Right lobe of liver (tissue), 4 donors: ENCODE measurements around the gene F8.

Source experiments
- POLR2A ChIP-seq: fragments of 450-650 bp; IDR thresholded peaks from one replicate; pipeline ENCODE4 v1.6.1; 2017; ENCODE audit warnings: antibody characterized with exemption, mild to moderate bottlenecking
- TF ChIP-seq, protein P1 (sequence below), 4 donors: fragments of 200-600 bp in 3 of 4; fragments of 450-650 bp in 1 of 4; IDR thresholded peaks; one replicate each; pipeline versions ENCODE4 v1.5.1 to v1.8.0; 2016 to 2022; ENCODE audit warnings: antibody characterized with exemption in 4 of 4, mild to moderate bottlenecking in 2 of 4
- donor health status: DM: no; HTN: no; CAD: no.
- donor health status: DM: no; HTN: no; CAD: no.
- donor health status: DM: no; HTN: yes; CAD: no.

DNA sequence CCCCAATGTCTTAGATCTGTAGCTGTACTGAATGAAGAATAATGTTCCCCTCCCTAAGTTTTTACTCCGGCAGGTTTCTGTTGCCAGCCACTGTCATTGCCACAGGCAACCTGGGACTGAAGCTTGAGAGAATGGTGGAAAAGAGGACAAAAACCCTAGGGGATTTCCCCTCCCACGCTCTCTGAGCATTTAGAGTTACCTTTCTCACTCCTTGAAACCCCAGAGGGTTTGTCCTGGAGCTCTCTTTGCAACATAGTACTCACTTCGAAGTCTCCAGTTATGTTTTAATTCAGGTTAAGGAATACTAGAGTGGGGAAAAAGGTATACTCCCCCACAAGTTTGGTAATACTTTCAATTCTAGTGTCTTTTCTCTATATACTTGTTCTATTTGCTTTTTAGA is 31.5 kb downstream of the F8 start:
- TF ChIP-seq, protein P1, sequence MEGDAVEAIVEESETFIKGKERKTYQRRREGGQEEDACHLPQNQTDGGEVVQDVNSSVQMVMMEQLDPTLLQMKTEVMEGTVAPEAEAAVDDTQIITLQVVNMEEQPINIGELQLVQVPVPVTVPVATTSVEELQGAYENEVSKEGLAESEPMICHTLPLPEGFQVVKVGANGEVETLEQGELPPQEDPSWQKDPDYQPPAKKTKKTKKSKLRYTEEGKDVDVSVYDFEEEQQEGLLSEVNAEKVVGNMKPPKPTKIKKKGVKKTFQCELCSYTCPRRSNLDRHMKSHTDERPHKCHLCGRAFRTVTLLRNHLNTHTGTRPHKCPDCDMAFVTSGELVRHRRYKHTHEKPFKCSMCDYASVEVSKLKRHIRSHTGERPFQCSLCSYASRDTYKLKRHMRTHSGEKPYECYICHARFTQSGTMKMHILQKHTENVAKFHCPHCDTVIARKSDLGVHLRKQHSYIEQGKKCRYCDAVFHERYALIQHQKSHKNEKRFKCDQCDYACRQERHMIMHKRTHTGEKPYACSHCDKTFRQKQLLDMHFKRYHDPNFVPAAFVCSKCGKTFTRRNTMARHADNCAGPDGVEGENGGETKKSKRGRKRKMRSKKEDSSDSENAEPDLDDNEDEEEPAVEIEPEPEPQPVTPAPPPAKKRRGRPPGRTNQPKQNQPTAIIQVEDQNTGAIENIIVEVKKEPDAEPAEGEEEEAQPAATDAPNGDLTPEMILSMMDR (IDR thresholded peaks at IDR 0.05): no peak
- no peak for TF ChIP-seq POLR2A
